Small intestine (tissue), 7 donors: ENCODE measurements around the gene ZNF12. TPM values are rescaled to one million over a fixed set of nuclear protein-coding genes. Genes with fewer than 3 reads are reported as not detected.
"Not testable (repeated sequence)": the region's sequence is repeated elsewhere in the genome, so short reads cannot be mapped to it uniquely, and the experiment has no call there.

ENCODE experiments used
- DNase-seq, 2 donors: peaks; one replicate each; pipeline versions ENCODE4 v3.0.0 to v3.0.0-alpha.2; 2013
- FAIRE-seq: peaks from 2 replicates; lab custom pipeline; 2012; peaks lifted over from hg19 to GRCh38; lab: Jason Lieb, UNC
- H3K27ac ChIP-seq, 3 donors: one replicate each; pipeline ENCODE4 v1.5.1; 2013; ENCODE audit warnings: low read length in 2 of 3, mild to moderate bottlenecking in 2 of 3, control low read depth in 1 of 3, inconsistent platforms in 1 of 3, low read depth in 1 of 3, moderate library complexity in 1 of 3
- H3K27me3 ChIP-seq, 3 donors: one replicate each; pipeline ENCODE4 v1.6.1; 2013; ENCODE audit warnings: low read length in 3 of 3, inconsistent platforms in 1 of 3; ENCODE audit not compliant: control insufficient read depth in 3 of 3, insufficient read depth in 3 of 3
- H3K36me3 ChIP-seq, 3 donors: one replicate each; pipeline ENCODE4 v1.6.1; 2013; ENCODE audit warnings: low read length in 3 of 3, inconsistent platforms in 1 of 3, low read depth in 1 of 3, mild to moderate bottlenecking in 1 of 3, moderate library complexity in 1 of 3; ENCODE audit not compliant: control insufficient read depth in 3 of 3, insufficient read depth in 2 of 3
- H3K4me1 ChIP-seq, 3 donors: one replicate each; pipeline ENCODE4 v1.6.1; 2013; ENCODE audit warnings: low read length in 2 of 3, inconsistent platforms in 1 of 3, low read depth in 1 of 3, mild to moderate bottlenecking in 1 of 3, moderate library complexity in 1 of 3; ENCODE audit not compliant: control insufficient read depth in 3 of 3, insufficient read depth in 2 of 3
- H3K4me3 ChIP-seq, 3 donors: one replicate each; pipeline ENCODE4 v1.5.1; 2013; ENCODE audit warnings: low read length in 3 of 3, control low read depth in 1 of 3, inconsistent platforms in 1 of 3, low read depth in 1 of 3, mild to moderate bottlenecking in 1 of 3, moderate library complexity in 1 of 3
- H3K9me3 ChIP-seq, 2 donors: one replicate each; pipeline ENCODE4 v1.6.1; 2013; ENCODE audit warnings: low read depth in 1 of 2, low read length in 1 of 2; ENCODE audit not compliant: control insufficient read depth in 2 of 2, insufficient read depth in 1 of 2
- WGBS, 3 donors: extraction: QIAGEN DNeasy Blood & Tissue Kit; methylation state at CpG; one replicate each; pipeline ENCODE4 v1.1.7; 2013; 5-methylcytosine and 5-hydroxymethylcytosine counted together
- polyA plus RNA-seq, 4 donors: library from polyadenylated mRNA; stranded (reverse) in 3 of 4; unstranded in 1 of 4; fragments of 200-250 nt in 3 of 4; fragments of 120-200 nt in 1 of 4; gene quantifications; one replicate each; pipeline versions ENCODE4 v1.2.1 to v1.2.3, GENCODE V29; 2013
- donor health status: healthy with polysubstance abuse.
- donor health status: control.
- donor health status: control.
- donor health status: Bipolar disorder and iron deficiency.
- donor health status: healthy.

The ZNF12 gene
- polyA plus RNA-seq, 4 donors: 4.5 to 34.5 (median 7.2) TPM

DNA sequence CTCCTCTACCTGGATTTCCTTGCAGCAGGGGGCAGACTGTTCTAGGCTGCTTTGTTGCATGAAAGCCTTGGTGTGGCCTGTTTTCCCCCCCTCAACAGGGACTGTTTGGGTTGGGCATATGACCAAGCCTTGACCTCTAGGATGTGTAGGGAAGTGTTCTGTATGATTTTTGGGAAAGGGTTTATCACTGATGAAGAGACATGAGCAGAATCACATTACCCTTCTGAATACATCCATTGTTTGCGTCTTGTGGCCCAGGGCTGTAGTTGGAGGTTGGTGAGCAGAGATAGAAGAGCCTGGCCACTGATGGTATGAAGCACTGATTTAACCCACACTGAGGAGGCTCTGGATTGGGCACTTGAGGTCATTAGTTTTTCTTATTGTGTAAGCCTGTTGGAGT lies 26.6 kb downstream of the ZNF12 start:
- Histone ChIP-seq H3K27ac (no peak overlapping the region), H3K36me3 (no peaks in the 10 kb centered on the region), H3K9me3 (peaks cover 2 to 78% of the 10 kb centered on the region in 2 donors), H3K4me1 (no peaks in the 10 kb centered on the region), H3K4me3 (no peak overlapping the region), H3K27me3 (no peaks in the 10 kb centered on the region)
- FAIRE-seq (no peak), DNase-seq (no peak)
- 98 to 100% (median 100%) methylated on average over 1 of the region's 1 CpG for WGBS, 3 donors

DNA sequence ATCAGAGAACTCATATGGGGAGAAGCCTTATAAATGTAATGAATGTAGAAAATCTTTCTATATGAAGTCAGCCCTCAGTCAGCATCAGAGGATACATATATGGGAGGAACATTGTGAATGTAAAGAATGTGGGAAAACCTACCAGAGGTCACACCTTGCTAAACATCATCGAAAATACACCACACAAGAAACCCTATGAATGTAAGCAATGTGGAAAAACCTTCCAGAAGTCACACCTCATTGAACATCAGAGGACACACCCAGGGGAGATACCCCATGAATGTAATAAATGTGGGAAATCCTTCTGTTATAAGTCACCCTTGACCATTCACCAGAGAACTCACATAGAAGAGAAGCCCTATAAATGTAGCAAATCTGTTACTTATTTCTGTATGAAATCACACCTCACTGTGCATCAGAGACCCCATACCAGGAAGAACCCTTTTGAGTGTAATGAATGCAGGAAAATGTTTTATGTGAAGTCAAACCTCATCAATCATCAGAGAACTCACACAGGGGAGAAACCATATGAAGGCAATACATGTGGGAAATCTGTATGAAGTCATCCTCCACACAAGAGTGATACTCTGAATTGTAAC lies 30.8 kb downstream of the ZNF12 start:
- WGBS, 3 donors: 82 to 96% (median 88%) methylated on average over 1 of the region's 1 CpG
- no peak overlapping the region for H3K4me3 ChIP-seq
- H3K36me3 ChIP-seq: no peaks in the 10 kb centered on the region
- DNase-seq: no peak
- no peaks in the 10 kb centered on the region for H3K4me1 ChIP-seq
- no peak for FAIRE-seq
- H3K27me3 ChIP-seq: no peaks in the 10 kb centered on the region
- peaks cover 2 to 58% of the 10 kb centered on the region in 2 donors for H3K9me3 ChIP-seq
- H3K27ac ChIP-seq: no peak overlapping the region

DNA sequence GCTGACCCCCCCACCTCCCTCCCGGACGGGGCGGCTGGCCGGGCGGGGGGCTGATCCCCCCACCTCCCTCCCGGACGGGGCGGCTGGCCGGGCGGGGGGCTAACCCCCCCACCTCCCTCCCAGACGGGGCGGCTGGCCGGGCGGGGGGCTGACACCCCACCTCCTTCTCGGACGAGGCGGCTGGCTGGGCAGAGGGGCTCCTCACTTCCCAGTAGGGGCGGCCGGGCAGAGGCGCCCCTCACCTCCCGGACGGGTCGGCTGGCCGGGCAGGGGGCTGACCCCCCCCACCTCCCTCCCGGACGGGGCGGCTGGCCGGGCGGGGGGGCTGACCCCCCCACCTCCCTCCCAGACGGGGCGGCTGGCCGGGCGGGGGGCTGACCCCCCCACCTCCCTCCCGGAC lies 35.9 kb downstream of the ZNF12 start:
- H3K27ac ChIP-seq, H3K4me3 ChIP-seq, DNase-seq, FAIRE-seq, H3K4me1 ChIP-seq, H3K27me3 ChIP-seq, H3K36me3 ChIP-seq: not testable (repeated sequence)
- 94 to 100% (median 96%) methylated on average over 5 to 26 of the region's 34 CpGs for WGBS, 3 donors
- peaks cover 0 to 47% of the 10 kb centered on the region in 2 donors for H3K9me3 ChIP-seq

DNA sequence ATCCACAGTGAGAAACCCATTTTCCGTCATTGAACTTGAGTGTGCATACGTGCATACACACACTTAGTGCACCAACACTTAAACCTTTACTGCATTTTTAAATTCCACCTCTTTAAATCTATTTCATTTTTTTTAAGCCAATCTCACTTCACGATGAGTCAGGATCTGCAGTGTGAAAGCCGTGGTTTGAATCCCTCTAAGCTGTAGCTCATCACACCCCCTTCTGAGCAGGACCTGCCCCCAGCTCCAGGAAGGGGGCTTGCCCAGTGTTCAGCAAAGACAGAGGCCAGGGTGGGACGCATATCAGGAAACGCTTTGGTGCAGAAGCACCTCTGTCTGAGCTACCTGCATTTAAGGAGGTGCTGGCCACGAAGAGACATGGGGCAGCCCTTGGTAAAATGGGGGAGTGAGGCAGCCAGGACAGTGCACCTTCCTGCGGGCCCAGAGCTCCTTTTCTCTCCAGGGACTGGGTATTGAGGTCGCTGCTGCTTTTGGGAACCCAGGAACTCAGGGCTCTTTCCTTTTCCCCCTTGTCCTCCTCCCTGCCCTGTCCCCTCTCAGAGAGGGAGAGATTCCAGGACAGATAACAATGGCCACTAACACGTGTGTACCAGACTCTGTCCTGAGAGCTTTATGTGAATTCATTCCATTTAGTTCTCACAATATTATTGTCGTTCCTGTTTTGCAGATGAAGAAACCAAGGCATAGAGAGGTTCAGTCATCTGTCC lies 48.0 kb downstream of the ZNF12 start:
- WGBS, 3 donors: 21 to 30% (median 23%) methylated on average over 11 of the region's 11 CpGs
- no peak overlapping the region for H3K4me3 ChIP-seq
- peaks cover 0 to 1% (median 0%) of the 10 kb centered on the region in 3 donors for H3K27me3 ChIP-seq
- peaks cover 0 to 4% (median 0%) of the 10 kb centered on the region in 3 donors for H3K4me1 ChIP-seq
- H3K27ac ChIP-seq: no peak overlapping the region
- no peaks in the 10 kb centered on the region for H3K9me3 ChIP-seq
- peaks cover 2 to 24% (median 12%) of the 10 kb centered on the region in 3 donors for H3K36me3 ChIP-seq
- no peak for FAIRE-seq
- DNase-seq: no peak

DNA sequence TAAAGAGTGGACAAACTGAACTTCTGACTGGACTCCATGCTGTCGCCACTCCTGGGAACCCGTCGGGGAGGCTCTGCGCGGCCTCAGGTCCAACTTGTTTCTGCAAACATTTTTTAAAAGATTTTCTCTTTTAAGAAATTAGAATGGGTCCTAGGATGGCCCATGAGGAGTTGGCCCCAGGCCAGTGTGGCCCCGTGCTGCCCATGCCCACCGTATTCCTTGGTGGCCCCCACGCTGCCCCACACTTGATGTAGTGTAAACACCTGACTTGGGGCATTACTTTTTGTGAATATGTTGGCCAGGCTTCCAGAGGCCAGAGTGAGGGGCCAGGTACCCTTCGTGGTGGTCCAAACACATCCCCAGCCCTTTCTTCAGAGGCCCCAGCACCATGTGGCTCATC lies 50.3 kb downstream of the ZNF12 start:
- H3K27ac ChIP-seq: no peak overlapping the region
- peaks cover 0 to 4% (median 0%) of the 10 kb centered on the region in 3 donors for H3K4me1 ChIP-seq
- FAIRE-seq: no peak
- H3K4me3 ChIP-seq: no peak overlapping the region
- peaks cover 16 to 40% (median 28%) of the 10 kb centered on the region in 3 donors for H3K36me3 ChIP-seq
- H3K27me3 ChIP-seq: no peaks in the 10 kb centered on the region
- DNase-seq: no peak
- WGBS, 3 donors: 94 to 97% (median 97%) methylated on average over 9 of the region's 9 CpGs
- peaks cover 0 to 15% of the 10 kb centered on the region in 2 donors for H3K9me3 ChIP-seq

DNA sequence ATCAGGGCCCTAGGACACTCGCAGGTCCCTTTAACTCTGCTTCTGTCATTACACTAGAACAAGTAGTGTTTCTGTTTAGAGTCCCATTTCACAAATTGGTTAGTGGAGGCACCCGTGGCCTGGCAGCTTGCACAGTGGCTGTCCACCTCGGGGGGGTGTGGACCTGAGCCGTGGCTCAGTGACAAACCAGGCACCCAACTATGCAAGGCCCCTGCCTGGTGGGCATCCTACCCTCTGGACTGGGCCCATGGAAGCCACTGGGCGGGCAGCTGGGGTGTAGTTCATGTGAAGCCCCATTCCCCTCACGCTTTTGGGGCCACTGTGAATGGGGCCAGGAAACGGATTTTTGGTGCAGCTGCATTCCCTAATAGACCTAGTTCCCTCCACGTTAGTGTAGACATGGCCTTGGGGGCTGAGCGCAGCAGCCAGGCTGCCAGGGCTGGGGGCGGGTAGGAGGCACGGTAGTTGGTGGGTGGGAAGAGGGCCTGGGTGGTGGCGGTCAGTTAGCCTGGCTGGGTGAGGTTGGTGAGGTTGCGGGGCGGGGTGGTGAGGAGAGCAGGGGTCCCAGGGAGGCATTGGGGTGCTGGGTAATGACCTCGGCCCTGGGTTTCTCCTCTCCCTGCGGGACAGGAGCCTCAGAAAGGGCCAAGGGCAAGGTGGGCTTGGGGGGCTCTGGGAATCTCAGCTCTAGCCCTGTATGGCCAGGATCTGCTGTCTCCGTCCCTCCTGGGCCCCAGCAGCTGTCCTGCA lies 50.9 kb downstream of the ZNF12 start:
- Histone ChIP-seq H3K9me3 (peaks cover 0 to 21% of the 10 kb centered on the region in 2 donors), H3K4me3 (no peak overlapping the region), H3K36me3 (peaks cover 17 to 46% (median 28%) of the 10 kb centered on the region in 3 donors), H3K4me1 (peaks cover 0 to 4% (median 0%) of the 10 kb centered on the region in 3 donors), H3K27me3 (no peaks in the 10 kb centered on the region), H3K27ac (no peak overlapping the region)
- DNase-seq (no peak), FAIRE-seq (no peak)
- 95 to 97% (median 96%) methylated on average over 13 to 17 of the region's 17 CpGs for WGBS, 3 donors

DNA sequence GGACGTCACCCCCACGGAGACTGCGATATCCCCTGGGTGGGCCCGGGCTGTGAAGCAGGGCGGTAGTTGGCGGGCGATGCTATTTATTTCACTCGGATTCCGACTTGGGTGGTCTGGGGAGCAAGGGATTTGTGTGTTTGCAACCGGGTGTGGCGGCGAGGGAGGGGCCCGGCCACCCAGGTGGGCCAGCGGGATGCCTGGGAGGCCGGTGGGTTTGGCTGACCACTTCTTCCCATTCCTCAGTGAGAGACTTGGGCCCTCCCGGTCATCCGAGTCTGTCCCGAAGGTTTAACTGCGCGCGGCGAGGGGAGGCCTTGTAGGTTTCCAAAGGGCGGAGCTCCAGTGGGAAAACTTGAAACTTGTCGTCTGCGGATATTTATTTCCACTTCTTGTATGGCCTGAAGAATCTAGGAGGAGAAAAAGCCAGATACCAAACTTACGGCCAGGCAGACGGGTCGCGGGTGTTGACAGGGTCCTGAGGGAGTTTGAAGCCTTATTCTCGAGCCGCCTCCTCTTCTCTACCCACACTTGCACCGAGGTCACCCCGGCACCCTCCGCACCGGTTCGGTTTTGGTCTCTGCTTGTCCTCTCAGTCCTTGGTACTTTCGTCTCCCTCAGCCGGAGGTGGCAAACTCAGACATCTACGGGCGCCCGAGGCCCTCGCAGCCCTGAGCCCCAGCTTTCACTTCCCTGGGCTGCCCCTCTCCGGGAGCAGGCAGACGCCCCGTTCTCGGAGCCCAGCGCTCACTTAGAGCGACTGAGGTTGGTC lies 51.7 kb downstream of the ZNF12 start:
- Histone ChIP-seq H3K9me3 (peaks cover 0 to 26% of the 10 kb centered on the region in 2 donors), H3K4me3 (no peak overlapping the region), H3K27ac (no peak overlapping the region), H3K4me1 (peaks cover 0 to 4% (median 0%) of the 10 kb centered on the region in 3 donors), H3K27me3 (no peaks in the 10 kb centered on the region), H3K36me3 (peaks cover 22 to 54% (median 28%) of the 10 kb centered on the region in 3 donors)
- DNase-seq (no peak), FAIRE-seq (no peak)
- WGBS, 3 donors: 95 to 97% (median 97%) methylated on average over 44 to 48 of the region's 48 CpGs
